ENCODE results near the gene PHTF2. TPM values are rescaled to one million over a fixed set of nuclear protein-coding genes. Genes with fewer than 3 reads are reported as not detected.
"Not testable (repeated sequence)": the region's sequence is repeated elsewhere in the genome, so short reads cannot be mapped to it uniquely, and the experiment has no call there.

The PHTF2 gene
- total and polyA plus RNA-seq, 9 donors, result 7.0 to 22.2 (median 12.7) TPM

GRCh38 chr7:77782383-77782782 lies 16.2 kb upstream of the PHTF2 start:
- no peaks in the 10 kb centered on the region for H3K36me3 ChIP-seq
- WGBS, 3 donors, result 95 to 96% (median 96%) methylated on average over 4 of the region's 4 CpGs

GRCh38 chr7:77783111-77783510 lies 15.5 kb upstream of the PHTF2 start:
- 95 to 99% (median 98%) methylated on average over 1 of the region's 1 CpG for WGBS, 3 donors
- no peak for DNase-seq
- Histone ChIP-seq H3K27me3 (no peaks in the 10 kb centered on the region), H3K4me3 (no peak overlapping the region), H3K4me1 (ENCODE audit: insufficient read depth) (no peaks in the 10 kb centered on the region), H3K36me3 (no peaks in the 10 kb centered on the region), H3K27ac (no peak overlapping the region), H3K9me3 (no peaks in the 10 kb centered on the region)
- TF ChIP-seq POLR2A (IDR thresholded peaks at IDR 0.05) (no peak), EP300 (IDR thresholded peaks at IDR 0.05) (no peak), CTCF (IDR thresholded peaks at IDR 0.05) (no peak)
- intact Hi-C loops (cut with DNase I), result no loop called here

More at GRCh38 chr7:77782383-77782782, 16.2 kb upstream of the PHTF2 start:
- no peak overlapping the region for H3K4me3 ChIP-seq
- no peaks in the 10 kb centered on the region for H3K9me3 ChIP-seq
- intact Hi-C loops (cut with DNase I), result no loop called here
- H3K4me1 ChIP-seq (ENCODE audit: insufficient read depth), result no peaks in the 10 kb centered on the region
- H3K27ac ChIP-seq, result no peak overlapping the region
- H3K27me3 ChIP-seq, result no peaks in the 10 kb centered on the region
- no peak for TF ChIP-seq CTCF (IDR thresholded peaks at IDR 0.05)
- no peak for TF ChIP-seq EP300 (IDR thresholded peaks at IDR 0.05)
- no peak for TF ChIP-seq POLR2A (IDR thresholded peaks at IDR 0.05)
- DNase-seq, result no peak

- H3K27me3 ChIP-seq, result no peaks in the 10 kb centered on the region
These were observed 15.0 kb upstream of the PHTF2 start for GRCh38 chr7:77783545-77783944.

DNA sequence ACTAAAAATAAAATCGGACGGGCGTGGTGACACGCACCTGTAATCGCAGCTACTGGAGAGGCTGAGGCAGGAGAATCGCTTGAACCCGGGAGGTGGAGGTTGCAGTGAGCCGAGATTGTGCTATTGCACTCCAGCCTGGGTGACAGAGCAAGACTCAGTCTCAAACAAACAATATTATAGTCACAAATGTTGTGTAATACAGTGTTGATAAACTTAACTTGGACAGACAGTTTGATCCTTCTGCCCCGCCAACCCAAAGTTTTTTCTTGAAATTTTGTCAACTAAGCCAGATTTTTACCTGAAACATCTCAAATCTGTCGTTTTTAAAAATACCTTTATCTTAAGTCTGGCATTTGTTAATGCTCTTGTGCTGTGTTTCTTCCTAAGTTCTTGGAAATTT lies 14.1 kb upstream of the PHTF2 start:
- DNase-seq; H3K36me3 ChIP-seq; H3K4me3 ChIP-seq; H3K27ac ChIP-seq; H3K4me1 ChIP-seq (ENCODE audit: insufficient read depth); H3K27me3 ChIP-seq; intact Hi-C loops (cut with DNase I); H3K9me3 ChIP-seq: not testable (repeated sequence)
- WGBS, 3 donors, result 90 to 94% (median 92%) methylated on average over 10 of the region's 10 CpGs

More at GRCh38 chr7:77783545-77783944, 15.0 kb upstream of the PHTF2 start:
- Histone ChIP-seq H3K27ac (no peak overlapping the region), H3K36me3 (no peaks in the 10 kb centered on the region), H3K9me3 (no peaks in the 10 kb centered on the region), H3K4me3 (no peak overlapping the region), H3K4me1 (ENCODE audit: insufficient read depth) (no peaks in the 10 kb centered on the region)
- intact Hi-C loops (cut with DNase I), result no loop called here
- no peak for DNase-seq
- TF ChIP-seq POLR2A (IDR thresholded peaks at IDR 0.05) (no peak), EP300 (IDR thresholded peaks at IDR 0.05) (no peak), CTCF (IDR thresholded peaks at IDR 0.05) (no peak)
- WGBS, 3 donors, result 81 to 87% (median 86%) methylated on average over 3 of the region's 3 CpGs

DNA sequence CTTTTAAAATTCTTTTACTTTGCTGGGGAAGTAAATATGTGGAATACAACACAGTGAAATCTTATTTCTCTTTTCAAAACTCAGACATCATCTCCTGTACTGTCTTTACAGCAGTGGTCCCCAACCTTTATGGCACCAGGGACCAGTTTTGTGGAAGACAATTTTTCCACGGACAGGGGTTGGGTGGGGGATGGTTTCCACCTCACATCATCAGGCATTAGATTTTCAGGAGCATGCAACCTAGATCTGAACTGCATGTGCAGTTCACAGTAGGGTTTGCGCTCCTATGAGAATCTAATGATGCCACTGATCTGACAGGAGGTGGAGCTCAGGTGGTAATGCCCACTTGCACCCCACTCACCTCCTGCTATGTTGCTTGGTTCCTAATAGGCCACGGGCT lies 12.6 kb upstream of the PHTF2 start:
- H3K4me3 ChIP-seq, result no peak overlapping the region
- DNase-seq, result no peak
- H3K4me1 ChIP-seq (ENCODE audit: insufficient read depth), result no peaks in the 10 kb centered on the region
- no peaks in the 10 kb centered on the region for H3K27me3 ChIP-seq
- intact Hi-C loops (cut with DNase I), result no loop called here
- 93 to 97% (median 94%) methylated on average over 3 of the region's 3 CpGs for whole genome bisulfite sequencing, 3 donors
- H3K36me3 ChIP-seq, result no peaks in the 10 kb centered on the region
- no peaks in the 10 kb centered on the region for H3K9me3 ChIP-seq
- no peak overlapping the region for H3K27ac ChIP-seq
- TF ChIP-seq EP300 (IDR thresholded peaks at IDR 0.05) (no peak), POLR2A (IDR thresholded peaks at IDR 0.05) (no peak), CTCF (IDR thresholded peaks at IDR 0.05) (no peak)

Data from ovary (tissue), 9 donors.